Right renal cortex interstitium (tissue), 3 donors: ENCODE data around the gene CEP72. TPM values are rescaled to one million over a fixed set of nuclear protein-coding genes. Genes with fewer than 3 reads are reported as not detected.
"Not testable (repeated sequence)": the region's sequence is repeated elsewhere in the genome, so short reads cannot be mapped to it uniquely, and the experiment has no call there.

Experiments used
- DNase-seq, 3 donors: peaks; one replicate each; pipeline ENCODE4 v3.0.0-alpha.2; 2013; ENCODE audit warnings: low read depth in 3 of 3, low spot score in 2 of 3
- polyA plus RNA-seq, 3 donors: library from polyadenylated mRNA; unstranded; fragments of 120-200 nt; gene quantifications; one replicate each; pipeline ENCODE4 v1.2.1, GENCODE V29; 2013; ENCODE audit not compliant: insufficient read length in 3 of 3

CEP72 gene
- polyA plus RNA-seq, 3 donors, result 7.6 to 8.6 (median 7.8) TPM

DNA sequence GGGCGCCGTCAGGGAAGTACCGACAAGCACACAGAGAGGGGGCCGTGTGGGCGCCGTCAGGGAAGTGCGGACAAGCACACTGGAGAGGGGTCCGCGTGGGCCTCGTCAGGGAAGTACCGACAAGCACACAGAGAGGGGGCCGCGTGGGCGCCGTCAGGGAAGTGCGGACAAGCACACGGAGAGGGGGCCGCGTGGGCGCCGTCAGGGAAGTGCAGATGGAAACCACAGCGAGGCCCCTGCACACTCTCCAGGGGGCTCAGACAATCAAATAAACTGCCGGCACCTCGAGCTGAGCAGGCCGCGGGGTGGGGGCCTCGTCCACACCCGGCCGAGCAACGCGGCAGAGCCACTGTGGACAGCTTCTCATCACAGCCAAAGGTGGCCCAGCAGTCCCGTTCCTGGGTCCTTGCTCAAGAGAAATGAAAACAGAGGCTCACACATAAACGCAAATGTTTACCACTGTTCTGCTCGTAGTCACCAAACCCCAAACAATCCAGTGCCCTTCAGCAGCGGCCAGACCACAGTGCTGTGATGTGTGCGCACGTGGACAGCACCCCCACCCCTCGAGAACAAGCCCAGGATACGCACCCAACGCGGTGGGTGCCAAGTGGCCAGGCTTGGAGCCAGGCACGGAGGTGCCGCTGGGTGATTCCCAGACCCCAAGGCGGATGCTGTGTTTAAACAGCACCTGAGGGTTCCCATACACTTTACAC lies 56.3 kb downstream of the CEP72 start:
- DNase-seq, result no peak

DNA sequence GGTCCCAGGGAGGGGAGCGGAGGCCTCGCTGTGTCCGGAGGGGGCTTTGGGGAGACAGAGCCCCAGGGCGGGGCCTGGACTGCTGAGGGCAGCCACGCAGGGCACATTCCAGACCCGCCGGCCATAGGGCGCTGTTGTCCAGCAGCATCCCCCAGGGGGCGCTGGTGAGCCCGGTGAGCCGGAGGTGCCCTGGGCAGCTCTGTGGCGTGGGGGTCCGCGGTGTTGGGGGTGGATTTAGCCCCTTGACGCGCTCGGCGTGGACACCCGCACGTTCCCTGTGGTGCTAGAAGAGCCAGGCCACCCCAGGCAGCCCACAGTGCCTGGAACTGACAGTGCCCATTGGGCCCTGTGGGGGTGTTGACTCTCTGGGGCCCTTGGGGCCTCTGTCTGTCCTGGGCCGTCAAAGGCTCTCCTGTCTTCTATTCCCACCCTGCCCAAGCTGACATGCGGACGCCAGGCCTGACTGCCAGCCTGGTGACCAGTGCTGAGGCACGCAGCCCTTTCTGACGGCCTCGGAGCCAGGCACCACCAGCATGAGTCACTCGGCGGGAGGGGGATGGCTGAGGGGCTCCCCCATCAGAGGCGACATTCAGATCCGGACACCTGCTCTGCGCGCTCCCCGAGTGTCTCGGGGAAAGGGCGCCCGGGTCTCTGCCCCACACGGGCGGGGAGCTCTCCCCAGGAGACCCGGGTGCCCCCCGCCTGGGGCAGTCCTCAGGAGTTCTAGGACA lies 57.1 kb downstream of the CEP72 start:
- no peak for DNase-seq

DNA sequence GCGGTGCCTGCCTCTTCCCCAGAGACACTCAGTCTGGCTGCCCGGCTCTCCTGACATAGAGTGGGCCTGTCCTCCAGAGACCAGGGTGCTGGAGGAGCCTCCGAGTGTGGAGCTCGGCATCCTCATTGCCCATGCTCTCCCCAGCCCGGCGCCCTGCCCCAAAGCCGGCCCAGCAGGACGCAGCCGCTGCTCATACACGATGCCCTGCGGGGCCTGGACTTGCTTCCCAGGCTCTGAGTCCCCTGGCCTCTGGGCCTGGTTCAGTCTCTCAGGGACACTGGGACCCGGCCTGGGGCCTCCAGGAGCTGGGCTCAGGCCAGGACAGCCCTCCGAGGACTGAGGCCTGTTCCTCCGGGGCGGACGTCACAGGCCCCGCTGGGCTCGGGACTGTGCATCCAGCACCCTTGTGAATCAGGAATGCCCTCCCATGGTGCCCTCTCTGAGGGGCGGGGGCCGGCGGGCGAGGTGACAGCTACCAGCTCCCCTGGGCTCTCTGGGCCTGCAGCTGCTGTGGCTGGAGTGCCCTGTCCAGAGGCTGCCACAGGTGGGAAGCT lies 57.8 kb downstream of the CEP72 start:
- no peak for DNase-seq

DNA sequence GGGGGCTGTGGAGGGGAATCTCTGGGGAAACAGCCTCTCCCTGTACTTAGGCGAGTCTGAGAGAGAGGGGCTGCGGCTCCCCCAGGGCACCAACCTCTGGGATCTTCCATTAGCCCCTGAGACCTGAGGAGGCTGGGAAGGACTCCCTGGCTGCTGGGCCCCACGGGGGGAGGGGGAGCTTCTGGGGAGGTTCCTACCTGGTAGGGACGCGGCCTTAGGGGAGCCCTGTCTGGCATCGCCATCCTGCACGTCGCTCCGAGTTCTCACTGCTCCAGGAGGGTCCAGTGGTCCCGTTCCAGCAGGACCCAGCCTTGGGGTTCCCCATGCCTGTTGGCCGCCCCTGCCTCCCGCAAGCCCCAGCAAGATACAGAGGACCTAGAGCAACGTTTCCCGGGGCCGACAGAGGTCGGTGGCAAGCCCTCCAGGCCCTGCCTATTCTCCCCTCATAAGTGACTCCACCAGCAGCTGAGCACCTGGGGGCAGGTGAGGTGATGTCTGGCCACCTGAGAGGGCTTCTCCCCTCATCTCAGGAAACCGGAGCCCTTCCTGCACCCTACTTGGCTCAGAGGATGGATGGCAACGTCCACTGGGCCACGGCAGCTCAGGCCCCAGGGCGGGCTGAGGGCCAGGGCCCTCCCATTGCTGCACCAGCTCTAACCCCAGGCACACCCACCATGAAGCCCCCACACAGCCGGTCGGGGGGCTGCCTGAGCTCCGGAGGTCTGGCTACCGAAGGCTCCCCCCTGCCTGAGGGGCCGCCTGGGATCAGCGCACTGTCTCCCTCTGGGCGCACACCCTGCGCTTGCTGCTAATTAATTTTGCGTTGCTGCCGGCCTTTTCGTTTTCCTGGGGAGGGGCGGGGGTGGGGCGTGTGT lies 58.5 kb downstream of the CEP72 start:
- DNase-seq, result no peak

DNA sequence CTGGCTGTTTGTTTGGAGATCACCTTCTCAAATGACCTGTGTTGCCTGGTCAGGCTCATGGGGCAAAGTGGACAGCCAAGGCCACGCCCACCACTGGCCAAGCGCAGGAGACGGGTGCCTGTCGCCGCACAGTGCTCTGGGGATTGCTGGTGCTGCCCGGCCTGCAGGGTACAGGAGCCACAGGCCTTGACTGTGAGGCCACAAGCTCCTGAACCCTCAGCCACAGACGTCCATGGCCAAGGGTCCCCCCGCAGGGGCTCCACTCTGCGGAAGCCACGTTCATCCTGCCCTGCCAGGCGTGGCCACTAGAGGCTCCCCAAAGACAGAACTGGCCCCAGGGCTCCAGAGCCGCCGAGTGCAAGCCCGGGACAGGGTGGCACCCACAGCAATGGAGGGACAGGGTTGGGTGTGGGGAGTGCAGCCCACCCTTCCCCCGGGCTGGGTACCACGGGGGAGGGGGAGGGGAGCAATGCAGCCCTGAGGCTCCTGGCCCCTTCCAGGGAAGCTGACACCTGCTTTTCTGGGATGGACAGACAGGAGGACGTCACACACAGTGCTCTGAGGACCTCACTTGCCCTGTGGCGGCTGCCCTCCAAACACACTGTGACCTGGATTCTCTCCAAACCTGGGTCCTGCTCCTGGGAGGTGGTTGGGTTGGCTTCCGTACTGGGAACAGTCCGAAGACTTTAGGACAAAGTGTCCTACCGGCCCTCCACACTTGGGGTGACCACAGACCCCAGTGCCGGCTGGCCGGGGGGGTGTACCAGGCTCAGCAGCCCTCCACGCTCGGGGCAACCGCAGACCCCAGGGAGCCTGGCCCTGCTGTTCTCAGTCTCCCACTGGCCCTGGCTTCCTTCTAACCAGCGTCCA lies 59.6 kb downstream of the CEP72 start:
- peak in 1 of 3 donors; percentile 54 for DNase-seq

DNA sequence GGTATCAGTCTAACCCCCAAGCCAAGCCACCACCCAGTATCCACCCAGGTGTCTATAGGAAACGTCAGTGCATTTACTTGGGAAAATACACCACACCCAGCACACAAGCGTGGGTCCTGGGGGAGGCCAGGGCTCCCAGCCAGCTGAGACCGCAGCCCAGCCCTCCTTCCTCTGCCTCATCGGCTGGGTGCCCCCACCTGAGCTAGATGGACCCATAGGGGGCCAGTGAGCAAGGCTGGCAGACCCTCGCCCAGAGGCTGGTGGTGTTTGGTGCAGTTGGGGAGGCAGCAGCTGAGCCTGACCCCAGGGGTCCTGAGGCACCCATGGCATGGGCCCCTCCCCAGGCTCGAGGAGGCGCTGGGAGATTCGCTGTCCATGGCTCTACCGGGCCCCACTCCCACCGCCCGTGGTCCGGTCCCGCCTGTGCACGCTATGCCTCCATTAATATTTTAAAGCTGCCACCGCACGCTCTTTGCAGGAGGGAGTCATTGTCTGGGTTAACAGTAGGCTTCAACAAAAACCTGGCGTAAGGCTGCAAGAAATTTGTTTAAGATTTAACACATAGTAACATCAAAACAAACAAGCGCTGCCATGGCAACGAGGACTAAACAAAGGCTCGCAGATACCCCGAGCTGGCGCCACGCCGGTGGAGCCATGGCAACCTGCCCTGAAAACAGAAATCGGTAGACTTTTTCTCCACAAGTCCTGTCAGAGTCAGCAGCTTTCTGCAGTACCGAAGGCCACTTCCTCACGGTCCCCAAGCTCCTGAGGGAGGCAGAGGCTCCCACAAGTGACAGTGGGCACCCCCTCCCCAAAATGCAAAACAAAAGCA lies 60.4 kb downstream of the CEP72 start:
- DNase-seq, result peak; percentile 78 to 87 (median 87)

DNA sequence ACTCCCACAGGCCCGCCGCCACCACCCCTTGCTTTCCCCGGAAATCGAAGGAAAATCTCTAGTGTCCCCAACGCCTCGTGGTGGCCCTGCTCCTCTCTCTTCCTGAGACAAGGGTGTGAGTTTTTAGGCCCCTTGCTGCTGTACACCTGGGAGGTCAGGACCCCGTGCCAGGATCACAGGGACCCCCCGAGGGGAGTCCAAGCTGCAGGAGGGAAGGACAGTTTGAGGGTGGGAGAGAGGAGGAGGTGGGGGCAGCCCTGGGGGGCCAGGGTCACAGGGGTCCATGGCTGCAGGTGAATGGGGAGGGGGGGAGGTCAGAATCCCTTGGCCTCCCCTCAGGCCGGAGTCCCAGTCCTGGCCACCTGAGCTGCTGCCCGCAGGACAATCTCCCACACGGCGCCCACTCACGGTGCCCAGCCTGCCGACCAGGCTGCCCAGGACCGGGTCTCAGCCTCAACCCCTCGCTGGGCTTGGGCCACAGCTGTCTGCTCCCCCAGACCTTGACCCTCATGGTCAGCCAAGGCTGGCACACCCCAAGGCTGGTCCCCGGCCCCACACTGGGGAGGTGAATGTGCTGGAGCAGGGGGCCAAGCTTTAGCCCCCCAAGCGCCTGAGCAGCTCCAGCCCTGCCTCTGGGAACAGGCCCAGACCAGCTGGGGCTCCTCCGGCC lies 61.2 kb downstream of the CEP72 start:
- DNase-seq, result no peak

DNA sequence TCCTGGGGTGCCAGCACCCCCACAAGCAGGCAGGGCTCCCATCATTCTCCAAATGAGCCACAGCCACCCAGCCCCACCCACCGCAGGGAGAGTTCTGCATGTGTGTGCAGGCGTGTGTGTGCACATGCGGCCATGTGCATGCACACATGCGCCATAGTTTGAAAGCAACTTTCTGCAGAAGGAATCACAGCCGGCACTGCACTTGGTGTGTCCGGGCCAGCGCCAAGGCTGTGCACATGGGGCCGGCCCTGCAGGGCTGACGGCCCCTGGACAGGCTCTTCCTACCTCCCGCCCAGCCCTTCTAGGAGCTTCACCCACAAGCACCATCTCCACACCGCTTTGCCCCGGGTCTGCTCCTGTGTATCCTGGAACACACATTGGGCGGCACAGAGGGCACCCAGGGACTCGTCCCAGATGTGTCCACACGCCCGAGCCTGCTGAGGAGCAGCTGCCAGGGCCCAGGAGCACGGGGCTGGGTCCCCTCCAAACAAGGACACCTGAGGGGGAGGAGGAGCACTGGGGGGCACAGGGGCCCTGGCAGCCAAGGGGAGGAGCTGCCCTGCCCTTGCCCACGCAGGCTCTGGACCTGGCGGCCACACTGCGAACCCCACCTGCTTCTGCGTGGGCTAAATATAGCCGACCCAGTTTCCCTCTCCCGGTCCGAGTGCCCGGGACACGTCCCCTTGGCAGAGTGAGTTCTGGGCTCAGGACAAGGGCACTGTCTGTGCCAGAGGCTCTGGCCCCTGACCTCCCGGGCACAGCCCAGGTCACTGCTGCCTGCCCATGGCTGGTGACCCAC lies 61.9 kb downstream of the CEP72 start:
- no peak for DNase-seq

DNA sequence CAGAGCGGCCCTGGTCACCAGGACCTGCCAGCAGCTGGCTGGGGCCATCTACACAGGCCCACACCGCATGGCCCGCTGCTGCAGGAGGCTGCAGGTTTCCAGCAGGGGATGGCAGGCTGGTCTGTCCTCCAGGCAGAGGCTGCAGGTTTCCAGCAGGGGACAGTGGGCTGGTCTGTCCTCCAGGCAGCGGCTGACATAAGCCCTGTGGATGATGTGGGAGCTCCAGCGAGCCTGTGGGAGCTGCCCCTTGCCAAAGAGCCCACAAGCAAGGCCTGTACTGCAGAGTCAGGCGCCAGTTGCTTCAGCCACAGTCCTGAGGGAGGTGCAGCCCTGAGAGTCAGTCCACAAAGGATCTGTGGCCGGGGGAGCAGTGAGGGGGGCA lies 62.5 kb downstream of the CEP72 start:
- no peak for DNase-seq

DNA sequence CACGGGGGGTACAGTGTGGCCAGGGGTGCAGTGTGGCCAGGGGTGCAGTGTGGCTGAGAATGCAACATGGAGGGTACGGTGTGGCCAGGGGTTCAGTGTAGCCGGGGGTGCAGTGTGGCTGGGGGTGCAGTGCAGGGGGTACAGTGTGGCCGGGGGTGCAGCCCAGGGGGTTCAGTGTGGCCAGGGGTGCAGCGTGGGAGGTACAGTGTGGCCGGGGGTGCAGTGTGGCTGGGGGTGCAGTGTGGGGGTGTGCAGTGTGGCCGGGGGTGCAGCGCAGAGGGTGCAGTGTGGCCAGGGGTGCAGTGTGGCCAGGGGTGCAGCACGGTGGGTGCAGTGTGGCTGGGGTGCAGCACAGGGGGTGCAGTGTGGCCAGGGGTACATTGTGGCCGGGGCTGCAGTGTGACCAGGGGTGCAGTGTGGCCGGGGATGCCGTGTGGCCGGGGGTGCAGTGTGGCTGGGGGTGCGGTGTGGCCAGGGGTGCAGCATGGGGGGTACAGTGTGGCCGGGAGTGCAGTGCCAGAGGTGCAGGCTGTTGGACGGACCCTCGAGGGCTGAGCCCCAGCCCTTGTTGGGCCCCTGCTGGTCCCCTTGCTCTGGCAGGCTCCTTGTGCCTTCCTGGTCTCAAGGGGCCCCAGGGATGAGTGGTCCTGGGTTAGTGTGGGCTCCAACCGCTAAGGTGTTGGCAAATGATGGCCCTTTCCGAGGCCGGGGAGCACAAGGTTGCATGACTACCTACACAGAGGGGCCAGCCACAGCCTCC lies 63.2 kb downstream of the CEP72 start:
- no peak for DNase-seq

DNA sequence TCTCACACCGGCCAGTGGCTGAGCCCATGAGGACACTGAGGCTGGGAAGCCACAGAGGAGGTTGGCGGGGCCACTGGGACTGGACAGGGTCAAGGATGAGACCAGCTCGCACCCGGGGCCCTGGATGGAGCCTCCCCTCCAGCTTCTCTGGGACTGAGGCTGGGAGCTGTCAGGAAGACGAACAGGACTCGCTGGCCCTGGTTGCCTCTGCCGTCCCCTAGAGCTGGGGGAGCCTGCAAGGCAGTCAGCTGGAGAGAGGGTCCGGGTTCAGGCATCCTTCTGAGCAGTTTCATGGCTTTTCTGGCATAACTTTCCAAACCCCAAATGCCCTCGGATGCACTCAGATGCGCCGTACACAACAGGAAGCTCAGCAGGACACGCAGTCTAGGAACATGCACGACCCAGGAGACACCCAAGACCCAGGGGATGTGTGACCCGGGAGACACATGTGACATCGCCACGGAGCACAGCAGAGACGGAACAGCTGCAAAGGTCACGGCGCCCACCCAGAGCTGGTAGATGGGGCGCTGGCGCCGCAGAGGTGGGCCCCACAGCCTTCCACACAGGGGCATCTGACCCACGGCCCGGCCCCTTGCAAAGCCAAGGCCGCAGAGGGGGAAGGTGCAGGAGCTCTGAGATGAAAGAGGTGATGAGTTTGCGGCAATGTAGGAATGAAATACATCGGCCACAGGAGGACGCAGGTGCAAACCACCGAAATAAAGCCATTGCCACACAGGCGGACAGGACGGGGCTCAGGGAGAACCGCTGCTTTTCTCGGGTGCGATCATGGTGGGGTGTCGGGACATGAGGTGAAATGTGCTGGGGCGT lies 63.9 kb downstream of the CEP72 start:
- DNase-seq, result no peak

DNA sequence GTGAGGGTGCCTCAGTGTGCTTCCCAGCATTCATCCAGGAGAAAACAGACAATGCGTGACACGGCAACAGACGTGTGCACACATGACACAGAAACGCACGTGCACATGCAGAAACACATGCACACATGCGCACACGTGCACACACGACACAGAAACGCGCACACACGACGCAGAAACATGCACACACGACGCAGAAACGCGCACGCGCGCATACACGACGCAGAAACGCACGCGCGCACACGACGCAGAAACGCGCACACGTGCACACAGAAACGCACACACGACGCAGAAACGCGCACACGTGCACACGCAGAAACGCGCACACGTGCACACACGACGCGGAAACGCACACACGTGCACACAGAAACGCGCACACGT lies 64.5 kb downstream of the CEP72 start:
- no peak for DNase-seq

DNA sequence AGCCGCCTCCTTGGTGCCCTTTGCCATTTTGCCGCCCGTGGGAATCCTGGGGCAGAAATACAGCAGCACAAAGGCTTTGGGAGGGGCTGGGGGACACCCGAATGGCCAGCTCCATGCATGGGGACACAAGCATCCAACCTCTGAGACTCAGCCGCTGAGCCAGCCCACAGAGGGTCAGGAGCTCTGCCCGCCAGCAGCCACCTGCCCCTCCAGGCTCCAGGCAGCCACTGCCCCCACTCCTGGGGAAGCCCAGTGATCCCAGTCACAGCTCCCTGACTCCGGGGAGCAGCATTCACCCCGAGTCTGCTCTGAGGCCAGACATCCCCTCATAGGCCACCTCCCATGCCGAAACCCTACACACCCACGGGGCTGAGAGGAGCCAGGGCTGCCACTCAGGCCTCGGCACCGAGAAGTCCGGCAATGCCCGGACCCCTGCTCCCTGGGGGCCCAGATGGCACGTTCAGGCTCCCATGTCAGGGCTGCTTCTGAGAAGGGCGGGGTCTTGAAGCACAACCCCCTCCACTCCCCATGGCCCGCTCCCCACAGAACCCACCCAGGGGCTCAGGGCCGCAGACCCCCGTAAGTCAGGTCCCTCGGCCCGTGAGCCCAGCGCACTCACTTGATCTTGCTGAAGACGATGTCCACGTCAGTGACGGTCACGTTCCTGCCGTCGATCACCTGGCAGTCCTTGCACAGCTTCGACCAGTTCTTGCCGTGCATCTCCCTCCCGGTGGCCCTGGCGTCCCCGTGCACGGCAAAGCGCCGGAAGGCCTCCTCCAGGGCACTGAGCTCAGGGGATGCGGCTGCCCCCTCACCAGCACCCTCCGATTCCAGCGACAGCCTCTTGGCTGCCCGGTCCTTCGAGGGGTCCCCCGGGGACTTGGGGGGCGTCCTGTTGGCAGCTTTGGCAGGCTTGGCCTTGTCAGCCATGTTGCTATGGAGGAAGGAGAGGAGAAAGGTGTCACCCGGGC lies 65.3 kb downstream of the CEP72 start:
- no peak for DNase-seq

DNA sequence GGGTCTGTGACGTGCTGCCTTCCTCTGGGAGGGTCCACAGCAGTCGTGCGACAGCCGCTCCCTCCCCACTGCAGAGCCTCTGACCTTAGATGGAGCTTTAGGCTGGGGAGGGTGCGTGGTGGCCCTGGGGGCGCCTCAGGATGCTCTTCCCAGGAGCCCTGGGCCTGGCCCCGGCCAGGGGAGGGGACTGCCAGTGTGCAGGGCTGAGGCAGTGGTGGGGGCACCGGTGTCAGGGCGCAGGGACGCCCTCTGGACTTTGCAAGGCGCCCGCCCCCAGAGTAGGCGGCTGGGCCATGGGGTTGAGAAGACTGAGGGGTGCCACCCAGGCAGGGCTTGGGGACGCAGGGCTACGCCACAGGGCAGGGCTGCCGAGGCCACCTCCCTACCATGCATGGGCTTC lies 66.4 kb downstream of the CEP72 start:
- not testable (repeated sequence) for DNase-seq
